ENCODE data around the gene NT5DC3.

The NT5DC3 gene

GRCh38 chr12:103785243-103786031 lies 55.6 kb downstream of the NT5DC3 start:
- Histone ChIP-seq H3K4me1 (ENCODE audit: insufficient read depth, poor library complexity, severe bottlenecking) (no peaks in the 10 kb centered on the region), H3K36me3 (ENCODE audit: low read depth) (peaks cover 73% of the 10 kb centered on the region), H3K27me3 (ENCODE audit: insufficient read depth, poor library complexity, severe bottlenecking) (no peaks in the 10 kb centered on the region), H3K27ac (ENCODE audit: poor library complexity, severe bottlenecking) (no peak overlapping the region), H3K4me3 (ENCODE audit: severe bottlenecking) (no peak overlapping the region), H3K9me3 (ENCODE audit: severe bottlenecking) (no peaks in the 10 kb centered on the region)
- ATAC-seq (ENCODE audit: low read depth) = no peak
- TF ChIP-seq CTCF (IDR thresholded peaks at IDR 0.05; ENCODE audit: poor library complexity, severe bottlenecking) = no peak
- DNase-seq (ENCODE audit: low spot score) = no peak

GRCh38 chr12:103783744-103784664 lies 57.0 kb downstream of the NT5DC3 start:
- peak; percentile 58; the same call in 2 of the 3 replicates for ATAC-seq (ENCODE audit: low read depth)
- no peak for TF ChIP-seq CTCF (IDR thresholded peaks at IDR 0.05; ENCODE audit: poor library complexity, severe bottlenecking)
- Histone ChIP-seq H3K4me1 (ENCODE audit: insufficient read depth, poor library complexity, severe bottlenecking) (no peaks in the 10 kb centered on the region), H3K9me3 (ENCODE audit: severe bottlenecking) (no peaks in the 10 kb centered on the region), H3K4me3 (ENCODE audit: severe bottlenecking) (no peak overlapping the region), H3K27ac (ENCODE audit: poor library complexity, severe bottlenecking) (no peak overlapping the region), H3K36me3 (ENCODE audit: low read depth) (peaks cover 83% of the 10 kb centered on the region), H3K27me3 (ENCODE audit: insufficient read depth, poor library complexity, severe bottlenecking) (no peaks in the 10 kb centered on the region)
- DNase-seq (ENCODE audit: low spot score) = no peak

GRCh38 chr12:103782399-103782798 lies 58.6 kb downstream of the NT5DC3 start:
- Histone ChIP-seq H3K4me1 (ENCODE audit: insufficient read depth, poor library complexity, severe bottlenecking) (no peaks in the 10 kb centered on the region), H3K27me3 (ENCODE audit: insufficient read depth, poor library complexity, severe bottlenecking) (no peaks in the 10 kb centered on the region), H3K4me3 (ENCODE audit: severe bottlenecking) (no peak overlapping the region), H3K36me3 (ENCODE audit: low read depth) (peaks cover 81% of the 10 kb centered on the region), H3K9me3 (ENCODE audit: severe bottlenecking) (no peaks in the 10 kb centered on the region), H3K27ac (ENCODE audit: poor library complexity, severe bottlenecking) (no peak overlapping the region)
- TF ChIP-seq CTCF (IDR thresholded peaks at IDR 0.05; ENCODE audit: poor library complexity, severe bottlenecking) = no peak
- ATAC-seq (ENCODE audit: low read depth) = no peak
- no peak for DNase-seq (ENCODE audit: low spot score)

- no peak for DNase-seq (ENCODE audit: low spot score)
- H3K9me3 ChIP-seq (ENCODE audit: severe bottlenecking) = no peaks in the 10 kb centered on the region
- no peak for ATAC-seq (ENCODE audit: low read depth)
- no peak for TF ChIP-seq CTCF (IDR thresholded peaks at IDR 0.05; ENCODE audit: poor library complexity, severe bottlenecking)
- no peak overlapping the region for H3K4me3 ChIP-seq (ENCODE audit: severe bottlenecking)
- peaks cover 84% of the 10 kb centered on the region for H3K36me3 ChIP-seq (ENCODE audit: low read depth)
- no peaks in the 10 kb centered on the region for H3K4me1 ChIP-seq (ENCODE audit: insufficient read depth, poor library complexity, severe bottlenecking)
- H3K27ac ChIP-seq (ENCODE audit: poor library complexity, severe bottlenecking) = no peak overlapping the region
- no peaks in the 10 kb centered on the region for H3K27me3 ChIP-seq (ENCODE audit: insufficient read depth, poor library complexity, severe bottlenecking)
These were observed 60.0 kb downstream of the NT5DC3 start for GRCh38 chr12:103780992-103781391.

All from RWPE2 (cell line).